AG10803 (cell line): Measurements from ENCODE around the gene ME2.

Experiments used
- DNase-seq: peaks from one replicate; pipeline ENCODE4 v3.0.0; 2010; ENCODE audit warnings: low read depth
- H3K4me3 ChIP-seq: 2 replicates; pipeline ENCODE4 v1.5.1; 2011; ENCODE audit warnings: mild to moderate bottlenecking, low read length, control low read depth
- TF ChIP-seq, protein P1 (sequence below): conservative IDR thresholded peaks from 2 replicates; pipeline ENCODE4 v1.5.1; 2011; ENCODE audit warnings: mild to moderate bottlenecking, low read length, control low read depth, inconsistent platforms

ME2 gene

DNA sequence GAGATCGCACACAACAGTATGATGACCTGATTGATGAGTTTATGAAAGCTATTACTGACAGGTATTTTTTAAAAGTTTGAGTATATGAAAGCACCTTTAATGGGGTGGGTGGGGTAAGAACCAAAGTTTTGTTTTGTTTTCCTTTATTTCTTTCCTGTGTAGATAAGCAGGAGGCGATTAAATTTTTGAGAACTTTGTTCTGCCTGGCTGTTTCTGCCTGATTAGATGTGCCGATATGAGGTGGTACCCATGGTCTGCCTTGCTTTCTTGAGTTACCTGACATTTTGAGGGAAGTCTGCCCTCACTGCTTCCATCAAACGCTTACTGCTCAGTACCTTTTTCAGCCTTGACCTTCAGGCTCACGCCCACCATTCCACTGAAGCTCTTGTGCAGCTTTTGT is 39.2 kb downstream of the ME2 start:
- no peak for DNase-seq
- H3K4me3 ChIP-seq = no peak overlapping the region
- TF ChIP-seq, protein P1, sequence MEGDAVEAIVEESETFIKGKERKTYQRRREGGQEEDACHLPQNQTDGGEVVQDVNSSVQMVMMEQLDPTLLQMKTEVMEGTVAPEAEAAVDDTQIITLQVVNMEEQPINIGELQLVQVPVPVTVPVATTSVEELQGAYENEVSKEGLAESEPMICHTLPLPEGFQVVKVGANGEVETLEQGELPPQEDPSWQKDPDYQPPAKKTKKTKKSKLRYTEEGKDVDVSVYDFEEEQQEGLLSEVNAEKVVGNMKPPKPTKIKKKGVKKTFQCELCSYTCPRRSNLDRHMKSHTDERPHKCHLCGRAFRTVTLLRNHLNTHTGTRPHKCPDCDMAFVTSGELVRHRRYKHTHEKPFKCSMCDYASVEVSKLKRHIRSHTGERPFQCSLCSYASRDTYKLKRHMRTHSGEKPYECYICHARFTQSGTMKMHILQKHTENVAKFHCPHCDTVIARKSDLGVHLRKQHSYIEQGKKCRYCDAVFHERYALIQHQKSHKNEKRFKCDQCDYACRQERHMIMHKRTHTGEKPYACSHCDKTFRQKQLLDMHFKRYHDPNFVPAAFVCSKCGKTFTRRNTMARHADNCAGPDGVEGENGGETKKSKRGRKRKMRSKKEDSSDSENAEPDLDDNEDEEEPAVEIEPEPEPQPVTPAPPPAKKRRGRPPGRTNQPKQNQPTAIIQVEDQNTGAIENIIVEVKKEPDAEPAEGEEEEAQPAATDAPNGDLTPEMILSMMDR = no peak

DNA sequence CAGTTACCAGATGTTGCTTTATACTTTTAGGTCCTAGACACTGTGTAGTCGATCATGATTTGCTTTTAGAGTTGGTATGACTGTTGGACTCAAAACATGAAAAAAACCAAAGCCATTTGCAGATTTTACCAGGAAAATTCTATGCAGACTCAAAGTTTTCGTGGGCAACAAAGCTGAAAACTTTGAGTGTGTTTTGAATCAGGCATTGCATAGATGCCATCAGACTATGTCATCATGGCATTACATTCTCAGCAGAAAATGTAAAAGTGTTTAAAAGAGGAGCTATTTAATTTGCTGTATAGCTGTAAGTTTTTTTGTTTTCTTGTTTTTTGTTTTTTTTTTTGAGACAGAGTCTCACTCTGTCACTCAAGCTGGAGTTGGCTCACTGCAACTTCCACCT is 45.5 kb downstream of the ME2 start:
- TF ChIP-seq, protein P1 = no peak
- DNase-seq = peak; percentile 25
- H3K4me3 ChIP-seq = no peak overlapping the region

DNA sequence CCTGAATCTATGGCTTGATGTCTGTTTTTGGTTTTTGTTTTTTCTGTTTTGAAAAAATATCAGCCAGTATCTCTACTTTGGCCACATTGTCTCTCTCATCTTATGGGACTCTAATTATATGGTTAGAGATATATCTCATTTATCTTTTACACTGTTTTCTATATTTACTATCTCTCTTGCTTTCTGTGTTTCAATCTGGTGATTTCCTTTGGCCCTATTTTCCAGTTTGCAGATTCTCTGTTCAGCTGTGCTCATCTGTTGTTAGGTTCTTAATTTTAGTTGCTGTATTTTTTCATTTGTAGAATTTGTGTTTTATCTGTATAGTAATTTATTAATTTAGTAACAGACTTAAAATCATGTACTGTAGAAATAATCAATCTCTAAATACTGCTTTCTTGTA is 47.6 kb downstream of the ME2 start:
- no peak overlapping the region for H3K4me3 ChIP-seq
- no peak for DNase-seq
- TF ChIP-seq, protein P1 = no peak

DNA sequence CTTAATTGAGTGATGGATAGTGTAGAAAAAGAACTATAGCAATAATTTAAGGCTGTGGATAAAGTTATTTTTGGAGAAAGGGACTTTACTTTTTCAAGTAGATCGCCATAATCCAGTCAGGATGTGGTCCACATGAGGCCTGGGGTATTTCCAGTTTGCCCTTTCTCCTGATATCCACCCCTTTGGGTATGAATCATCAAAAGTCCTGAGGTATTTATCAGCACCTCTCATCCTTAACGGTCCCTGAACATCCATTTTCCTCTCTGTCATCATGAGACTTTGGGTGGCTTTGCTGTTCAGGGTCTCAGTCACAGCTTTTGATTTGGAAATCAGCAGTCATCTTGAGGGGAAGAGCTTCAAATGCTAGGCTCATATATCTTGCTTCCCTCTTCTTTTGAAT is 49.6 kb downstream of the ME2 start:
- H3K4me3 ChIP-seq = no peak overlapping the region
- TF ChIP-seq, protein P1 = no peak
- no peak for DNase-seq

DNA sequence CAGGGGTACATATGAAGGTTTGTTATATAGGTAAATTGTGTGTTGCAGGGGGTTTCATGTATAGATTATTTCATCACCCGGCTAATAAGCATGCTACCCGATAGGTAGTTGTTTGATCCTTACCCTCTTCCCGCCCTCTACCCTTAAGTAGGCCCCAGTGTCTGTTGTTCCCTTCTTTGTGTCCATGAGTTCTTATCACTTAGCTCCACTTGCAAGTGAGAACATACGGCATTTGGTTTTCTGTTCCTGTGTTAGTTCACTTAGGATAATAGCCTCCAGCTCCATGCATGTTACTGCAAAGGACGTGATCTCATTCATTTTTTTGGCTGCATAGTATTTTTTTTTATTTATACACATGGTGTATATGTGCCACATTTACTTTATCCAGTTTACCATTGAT is 54.8 kb downstream of the ME2 start:
- TF ChIP-seq, protein P1 = no peak
- no peak overlapping the region for H3K4me3 ChIP-seq
- DNase-seq = no peak

DNA sequence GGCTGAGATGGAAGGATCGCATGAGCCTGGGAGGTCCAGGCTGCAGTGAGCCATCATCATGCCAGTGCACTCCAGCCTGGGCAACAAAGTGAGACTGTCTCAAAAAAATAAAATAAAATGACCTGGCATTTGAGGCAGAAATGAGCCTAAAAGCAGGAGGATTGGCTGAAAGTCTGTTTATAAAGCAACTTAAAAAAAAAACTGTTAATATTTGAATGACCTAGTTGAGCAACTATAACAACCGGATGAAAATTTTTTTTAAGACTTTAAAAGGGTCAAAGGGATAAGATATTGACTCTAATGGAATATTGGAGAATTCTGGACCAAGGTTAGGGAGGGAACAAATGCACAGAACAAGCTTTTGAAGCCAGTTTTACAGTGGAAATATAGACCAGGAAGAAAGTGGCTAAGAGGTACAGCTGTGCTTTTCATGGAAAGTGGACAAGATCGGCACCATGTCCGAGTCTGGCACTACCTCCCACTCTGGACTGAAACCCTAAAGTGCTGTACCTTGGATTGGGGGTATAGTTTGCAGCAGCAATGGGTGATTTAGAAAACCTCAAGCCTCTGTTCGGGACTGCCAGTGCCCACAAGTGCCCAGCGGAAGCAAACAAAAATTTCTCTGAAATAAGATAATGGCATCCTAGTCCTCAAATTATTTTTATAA is 55.8 kb downstream of the ME2 start:
- H3K4me3 ChIP-seq = no peak overlapping the region

More for the DNA sequence above, 55.8 kb downstream of the ME2 start:
- TF ChIP-seq, protein P1 = no peak
- no peak for DNase-seq
